HG03139 (cell line): ENCODE measurements around the gene DUSP22.
"Not testable (repeated sequence)": the region's sequence is repeated elsewhere in the genome, so short reads cannot be mapped to it uniquely, and the experiment has no call there.

Experiments used
- ATAC-seq: cut with Tn5 transposase; IDR thresholded peaks from one replicate; pipeline ENCODE4 v1.9.1; 2021; ENCODE audit not compliant: unreplicated experiment

The DUSP22 gene

DNA sequence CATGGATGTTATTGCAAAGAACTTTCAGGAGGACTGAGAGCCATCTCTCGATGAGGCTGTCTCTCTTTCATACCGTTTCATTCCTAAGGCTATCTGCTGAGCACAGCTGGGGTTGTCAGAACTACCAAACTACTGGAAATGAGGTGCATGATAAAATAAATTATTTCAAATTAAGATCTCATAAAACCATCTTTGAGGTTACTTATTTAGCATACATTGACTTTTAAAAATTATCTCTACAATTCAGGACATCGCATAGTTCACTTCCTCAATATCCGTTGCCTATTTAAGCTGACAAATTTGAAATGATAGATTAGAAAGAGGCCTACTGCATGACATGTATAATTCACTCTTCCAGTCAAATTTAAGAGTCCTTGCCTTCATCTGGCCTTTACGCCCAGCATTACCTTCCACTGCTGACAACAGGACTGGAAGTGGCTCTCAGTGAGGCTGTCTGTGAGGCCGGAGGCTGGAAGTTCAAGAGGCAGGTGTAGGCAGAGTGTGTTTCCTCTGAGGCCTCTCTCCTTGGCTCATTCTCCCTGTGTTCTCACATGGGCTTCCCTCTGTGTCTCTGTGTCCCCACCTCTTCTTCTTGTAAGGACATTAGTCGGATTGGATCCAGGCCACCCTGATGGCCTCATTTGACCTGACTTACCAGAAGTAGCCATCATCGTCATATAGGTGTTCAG lies 12.8 kb upstream of the DUSP22 start:
- no peak for ATAC-seq

DNA sequence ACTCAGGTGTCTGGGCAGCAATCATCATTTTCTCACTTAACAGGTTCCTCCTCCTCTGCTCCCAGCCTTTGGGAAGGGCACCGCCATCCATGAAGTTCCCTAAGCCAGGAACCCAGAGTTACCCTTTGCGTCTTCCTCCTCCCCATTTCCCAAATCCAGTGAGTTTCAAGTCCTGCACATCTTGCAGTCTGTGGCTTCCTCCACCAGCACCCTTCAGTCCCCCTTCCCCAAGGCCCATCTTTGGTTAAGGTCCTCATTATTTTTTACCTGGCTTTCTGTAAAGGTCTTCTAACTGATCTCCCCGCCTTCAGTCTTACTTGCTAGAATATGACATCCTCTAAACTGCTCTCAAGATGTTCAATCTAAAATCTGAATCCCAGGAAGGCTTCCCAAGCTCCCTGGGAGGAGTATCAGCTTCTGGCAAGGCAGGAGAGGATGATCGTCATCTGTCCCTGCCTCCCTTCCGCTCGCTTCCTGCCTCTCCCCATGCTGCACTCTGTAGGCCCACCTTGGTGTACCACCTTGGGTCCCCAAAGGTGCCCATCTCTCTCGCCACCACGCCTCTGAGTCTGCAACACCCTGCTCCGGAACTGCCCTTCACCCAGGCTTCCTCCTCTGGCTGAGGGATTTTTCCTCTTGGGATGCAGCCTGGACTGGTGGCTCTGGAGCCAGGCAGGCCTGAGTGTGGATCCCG lies 11.4 kb upstream of the DUSP22 start:
- no peak for ATAC-seq

DNA sequence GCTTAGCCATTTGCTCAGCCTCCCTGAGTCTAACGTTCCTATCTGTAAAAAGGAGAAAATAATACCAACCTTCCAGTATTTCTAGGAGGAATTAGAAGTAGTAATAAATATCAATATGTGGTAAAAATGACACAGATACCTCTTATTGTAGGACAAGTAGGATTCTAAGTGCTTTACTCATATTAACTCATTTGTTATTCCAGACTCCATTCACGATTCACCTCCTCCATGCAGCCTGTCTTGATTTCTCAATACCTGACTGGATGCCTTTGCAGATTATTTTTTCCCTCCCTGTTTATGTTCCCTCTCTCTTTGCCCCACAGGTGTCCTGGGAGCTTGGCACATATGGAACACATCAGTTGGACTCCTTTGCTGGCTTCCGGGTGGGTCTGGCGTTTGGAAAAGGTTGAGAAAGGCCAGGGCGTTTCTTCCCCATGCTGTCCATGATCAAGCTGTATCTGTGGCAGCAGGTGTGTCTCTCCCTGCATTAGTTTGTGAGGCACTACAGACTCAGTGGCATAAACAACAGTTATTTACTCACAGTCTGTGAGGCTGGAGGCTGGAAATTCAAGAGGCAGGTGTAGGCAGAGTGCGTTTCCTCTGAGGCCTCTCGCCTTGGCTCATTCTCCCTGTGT lies 10.7 kb upstream of the DUSP22 start:
- ATAC-seq, result no peak

DNA sequence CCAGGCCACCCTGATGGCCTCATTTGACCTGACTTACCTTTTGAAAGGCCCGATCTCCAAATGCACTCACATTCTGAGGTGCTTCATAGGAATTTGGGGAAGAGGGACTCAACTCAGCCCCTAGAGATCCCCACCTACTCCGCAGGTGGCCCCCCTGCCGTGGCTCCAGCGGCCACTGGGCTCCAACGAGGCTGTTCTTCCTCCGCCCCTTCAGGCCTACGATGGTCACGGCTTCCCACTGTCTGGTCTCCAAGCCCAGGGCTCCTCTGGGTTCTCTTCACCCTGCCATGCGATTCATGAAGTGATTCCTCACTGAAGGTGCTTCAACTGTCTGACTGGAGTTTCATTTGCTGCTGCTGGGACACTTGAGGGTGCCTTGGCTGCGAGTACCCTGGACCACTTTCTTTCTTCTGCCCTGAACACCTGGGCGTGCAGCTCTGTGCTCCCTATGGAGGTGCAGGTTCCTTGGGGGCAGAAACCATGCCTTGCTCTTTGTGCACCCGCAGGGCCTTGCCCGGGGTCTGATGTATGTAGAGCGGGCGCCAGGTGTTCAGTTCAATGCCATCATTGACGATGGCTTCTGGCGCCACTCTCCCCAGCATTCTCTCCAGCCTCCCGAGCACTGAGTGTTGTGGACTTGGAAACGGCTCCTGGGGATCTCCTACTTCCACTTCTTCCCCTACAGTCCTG lies 10.0 kb upstream of the DUSP22 start:
- ATAC-seq, result no peak

DNA sequence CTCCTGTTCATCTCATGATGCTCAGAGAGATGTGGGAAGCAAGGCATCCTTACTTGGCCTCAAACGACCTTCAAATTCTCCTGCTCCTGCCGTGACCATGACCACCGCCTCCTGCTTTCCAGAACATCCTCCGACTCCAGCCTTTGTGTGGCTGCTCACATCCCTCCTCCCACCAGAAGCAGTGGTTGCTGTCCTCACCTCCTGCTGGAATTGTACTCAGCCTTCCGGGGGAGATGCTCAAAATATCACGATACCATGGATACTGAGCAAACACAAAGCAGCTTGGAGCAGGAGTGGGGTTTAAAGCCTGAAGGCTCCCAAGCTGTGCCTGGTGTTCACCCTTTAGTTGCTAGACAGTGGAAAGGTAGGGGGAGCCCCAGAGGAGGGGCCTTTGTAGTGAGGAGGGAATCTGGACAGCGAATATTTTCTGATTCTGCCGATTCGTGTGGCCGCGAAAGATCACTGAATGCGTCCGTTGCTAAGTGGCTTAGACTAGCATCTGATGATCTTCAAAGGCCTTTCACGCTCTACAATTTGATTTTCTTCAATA lies 9.3 kb upstream of the DUSP22 start:
- no peak for ATAC-seq

DNA sequence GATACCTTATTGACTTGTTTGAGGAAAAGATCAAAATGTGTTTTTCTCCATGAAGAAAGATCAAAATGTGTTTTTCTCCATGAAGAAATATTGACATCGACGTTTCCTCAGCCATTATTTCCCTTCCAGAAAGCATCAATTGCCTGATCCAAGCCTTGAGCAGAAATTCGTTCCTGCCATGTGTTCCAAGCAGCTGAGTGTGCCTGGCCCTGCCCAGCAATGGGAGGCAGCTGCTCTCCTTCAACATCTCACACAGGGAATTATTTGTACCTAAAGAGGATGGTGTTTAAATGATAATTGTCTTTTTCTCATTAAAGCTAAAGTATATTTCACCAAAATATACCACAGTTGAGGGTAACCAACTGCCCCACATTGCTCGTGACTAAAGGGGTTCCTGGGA lies 7.8 kb upstream of the DUSP22 start:
- ATAC-seq, result no peak

DNA sequence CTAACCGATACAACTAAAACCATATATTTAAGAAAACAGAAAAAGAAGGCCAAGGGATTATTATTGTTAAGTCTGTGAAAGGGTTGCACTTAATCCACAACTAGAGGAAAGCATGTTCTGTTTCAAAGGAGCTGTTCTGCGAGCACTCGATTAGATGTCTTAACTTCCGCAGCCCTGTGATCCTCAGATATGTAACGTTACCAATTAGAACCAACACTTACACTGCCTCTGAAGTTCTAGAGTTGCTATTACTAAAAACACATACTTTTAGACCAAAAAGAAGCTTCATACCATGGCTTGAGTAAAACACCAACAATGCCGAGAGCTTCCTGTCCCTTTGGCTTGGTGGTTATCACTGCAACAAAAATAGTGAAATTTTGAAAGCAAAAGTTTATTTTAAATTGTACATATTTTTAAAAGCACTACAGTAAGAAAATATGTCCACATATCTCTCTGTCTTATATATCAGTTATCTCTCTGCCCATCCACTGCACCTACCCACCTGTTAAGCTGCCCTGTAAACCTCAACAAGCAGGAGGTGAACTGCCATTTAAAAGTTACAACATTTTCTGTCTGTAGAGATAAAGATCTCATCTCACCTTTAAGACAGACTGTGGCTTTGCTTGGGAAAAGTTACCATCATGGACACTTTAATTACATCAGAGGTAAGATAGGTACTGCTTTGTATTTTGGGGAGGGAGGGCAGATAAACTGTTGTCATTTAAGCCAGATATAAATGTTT lies 7.1 kb upstream of the DUSP22 start:
- no peak for ATAC-seq

DNA sequence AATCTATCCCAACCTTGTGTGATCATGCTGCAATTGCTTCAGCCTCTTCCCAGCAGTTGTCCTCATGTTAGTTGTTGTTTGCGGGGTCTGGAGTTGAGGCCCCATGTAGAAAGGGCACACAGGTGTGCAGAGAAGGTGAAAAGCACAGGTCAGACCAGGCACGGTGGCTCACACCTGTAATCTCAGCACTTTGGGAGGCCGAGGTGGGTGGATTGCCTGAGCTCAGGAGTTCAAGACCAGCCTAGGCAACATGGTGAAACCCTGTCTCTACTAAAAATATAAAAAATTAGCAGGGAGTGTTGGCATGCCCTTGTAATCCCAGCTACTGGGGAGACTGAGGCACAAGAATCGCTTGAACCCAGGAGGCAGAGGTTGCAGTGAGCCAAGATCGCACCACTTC lies 6.4 kb upstream of the DUSP22 start:
- not testable (repeated sequence) for ATAC-seq

DNA sequence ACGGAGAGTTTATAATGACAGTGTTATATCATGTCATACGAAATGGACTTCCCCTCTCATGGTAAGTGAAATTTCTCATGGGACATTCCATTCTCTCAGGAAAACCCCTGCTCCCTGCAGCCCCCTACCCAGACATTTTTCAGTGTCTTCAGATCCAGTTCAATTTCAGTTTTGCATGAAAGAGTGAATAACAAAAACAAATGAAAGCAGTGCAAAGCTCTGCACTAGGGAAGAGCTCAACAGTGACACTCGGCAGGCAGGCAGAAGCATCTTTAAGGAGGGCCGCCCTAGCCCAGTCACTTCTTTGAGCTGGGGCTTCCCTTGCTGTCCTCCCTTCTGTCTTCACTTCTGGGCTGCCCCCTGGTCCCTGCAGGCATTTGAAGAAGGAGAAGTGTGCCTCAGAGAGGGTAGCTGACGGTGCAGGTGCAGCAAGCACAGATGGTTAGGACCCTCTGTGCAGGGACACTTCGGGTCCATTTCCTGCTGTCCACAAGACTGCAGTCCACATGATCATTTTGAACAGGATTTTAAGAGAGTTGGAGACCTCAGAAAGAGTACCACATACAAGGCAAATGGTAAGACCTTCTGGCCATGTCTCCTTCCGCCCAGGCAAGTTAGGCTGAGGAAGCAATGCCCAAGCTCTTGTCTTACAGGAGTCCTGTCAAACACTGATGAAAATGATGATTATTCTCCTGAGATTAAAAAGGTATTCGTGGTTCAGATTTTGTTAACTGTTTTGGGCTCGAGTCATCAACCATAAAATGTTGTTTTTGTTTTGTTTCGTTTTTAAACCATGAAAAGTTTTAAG lies 5.4 kb upstream of the DUSP22 start:
- ATAC-seq, result no peak

DNA sequence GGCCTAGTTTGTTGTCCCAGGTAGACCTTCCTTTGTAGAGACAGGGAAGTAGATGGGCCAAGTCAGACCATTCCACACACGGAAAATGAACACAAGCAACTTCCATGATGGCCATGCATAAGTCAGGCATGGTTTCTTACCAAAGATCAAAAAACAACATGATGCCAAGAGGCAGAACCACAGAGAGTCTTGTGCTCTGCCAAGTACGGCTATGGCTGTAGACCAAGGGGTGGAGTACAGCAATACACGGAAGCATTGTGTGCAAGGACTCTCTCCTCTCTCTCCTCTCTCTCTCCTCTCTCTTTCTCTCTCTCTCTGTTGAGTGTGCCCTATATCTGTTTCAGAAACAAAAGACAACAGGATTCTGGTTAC lies 4.8 kb upstream of the DUSP22 start:
- no peak for ATAC-seq

DNA sequence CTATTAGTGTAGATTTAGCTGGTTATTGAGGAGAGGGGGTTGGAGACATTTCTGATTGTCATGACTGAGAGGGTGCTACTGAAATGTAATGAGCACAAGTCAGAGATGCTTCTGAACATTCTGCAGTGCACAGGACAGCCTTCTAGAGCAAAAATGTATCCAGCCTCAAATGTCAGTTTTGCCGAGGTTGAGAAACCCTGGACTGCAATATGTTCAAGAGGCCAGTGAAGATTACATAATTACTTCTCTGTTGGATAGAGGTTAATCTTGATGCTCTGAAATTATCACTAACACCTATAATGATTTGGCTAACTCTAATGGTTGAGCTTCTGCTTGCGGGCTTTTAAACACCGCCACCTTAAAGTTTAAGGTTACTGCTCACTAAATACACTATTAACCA lies 3.4 kb upstream of the DUSP22 start:
- no peak for ATAC-seq

DNA sequence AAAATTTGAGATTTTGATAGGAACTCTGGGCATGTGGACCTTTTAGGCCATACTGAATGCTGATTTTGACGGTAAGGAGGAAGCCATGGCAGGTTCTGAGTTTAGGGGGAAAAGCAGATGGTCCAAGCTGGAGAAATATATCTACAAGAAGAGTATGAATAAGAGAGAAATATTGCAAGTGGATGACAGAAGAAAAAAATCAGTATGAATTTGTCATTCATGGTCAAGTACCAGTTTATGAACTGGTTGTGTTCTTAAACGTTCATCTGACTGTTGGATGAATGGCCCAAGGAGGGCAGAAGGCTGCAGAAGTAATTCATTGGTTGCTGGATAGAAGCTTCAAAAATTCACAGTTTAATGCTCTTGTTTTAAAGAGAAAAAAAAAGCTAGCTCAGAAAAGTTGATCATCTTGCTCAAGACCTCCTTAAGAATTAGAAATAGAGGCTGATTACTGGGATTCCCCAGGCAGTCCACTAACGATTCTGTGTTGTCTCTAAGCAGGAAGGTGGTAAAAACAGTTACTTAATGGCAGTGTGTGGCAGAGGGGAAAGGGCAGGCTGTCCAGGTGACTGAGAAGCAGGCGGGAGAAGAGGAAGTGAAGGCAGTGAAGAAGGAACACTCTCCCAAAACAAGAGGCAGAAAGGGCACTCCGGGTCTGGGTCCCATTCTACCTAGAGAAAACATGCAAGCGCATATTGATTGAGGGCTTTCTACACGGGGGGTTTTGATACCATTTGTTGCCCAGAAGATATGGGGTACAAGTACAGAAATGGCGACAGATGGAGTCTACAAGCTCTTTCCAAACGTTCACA lies 2.0 kb upstream of the DUSP22 start:
- ATAC-seq, result no peak

DNA sequence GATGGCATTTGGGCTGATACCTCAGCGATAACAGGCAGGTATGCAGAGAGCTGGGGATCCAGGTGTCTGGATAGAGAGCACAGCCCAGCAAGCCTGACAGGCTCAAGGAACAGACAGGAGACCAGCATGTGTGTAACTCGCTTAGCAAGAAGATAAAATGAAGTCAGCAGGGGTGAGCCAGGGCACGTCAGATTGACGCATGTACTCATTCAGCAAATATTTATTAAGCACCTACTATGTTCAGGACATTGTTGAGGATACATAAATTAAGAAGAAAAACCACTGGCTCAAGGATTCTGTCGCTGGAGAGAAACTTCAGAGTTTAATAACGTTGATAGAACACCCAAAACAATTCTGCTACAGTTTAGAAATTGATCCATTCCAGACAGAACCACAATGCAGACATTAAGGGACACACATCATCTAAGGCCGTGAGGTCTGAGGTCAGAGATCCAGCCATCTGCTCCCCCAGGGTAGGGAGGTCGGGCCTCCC lies 1.0 kb upstream of the DUSP22 start:
- ATAC-seq, result no peak

DNA sequence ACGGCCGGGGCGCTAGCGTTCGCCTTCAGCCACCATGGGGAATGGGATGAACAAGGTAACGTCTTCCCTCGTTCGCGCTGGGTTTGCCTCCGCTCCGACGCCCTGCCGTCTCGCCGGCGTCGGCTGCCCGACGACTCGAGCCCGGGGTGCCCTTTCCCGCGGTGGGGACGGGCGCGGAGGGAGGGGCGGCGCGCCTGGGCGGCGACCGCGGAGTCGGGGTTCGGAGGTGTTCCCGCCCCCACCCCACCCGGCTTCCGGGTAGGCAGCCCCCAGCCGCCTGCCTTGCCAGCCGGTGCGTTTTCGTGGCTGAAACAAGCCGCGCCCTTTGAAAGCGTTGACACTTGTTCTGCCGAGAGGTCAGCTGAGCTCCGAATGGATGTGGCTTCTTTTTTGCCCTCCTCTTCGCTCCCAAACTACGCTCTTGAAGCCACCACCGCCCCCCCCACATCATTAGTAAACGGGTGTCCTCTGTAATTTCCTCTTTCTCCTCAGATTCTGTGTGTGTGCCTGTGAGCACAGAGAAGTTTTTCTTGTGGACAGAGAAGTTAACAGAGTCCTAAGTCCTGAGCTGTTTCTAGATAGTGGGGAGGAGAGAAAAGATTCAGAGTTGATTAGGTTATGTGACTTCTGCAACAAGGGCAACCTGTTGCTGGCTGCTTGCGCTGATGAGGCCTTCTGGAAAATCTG lies 362 bp downstream of the DUSP22 start:
- ATAC-seq, result peak; percentile 32

DNA sequence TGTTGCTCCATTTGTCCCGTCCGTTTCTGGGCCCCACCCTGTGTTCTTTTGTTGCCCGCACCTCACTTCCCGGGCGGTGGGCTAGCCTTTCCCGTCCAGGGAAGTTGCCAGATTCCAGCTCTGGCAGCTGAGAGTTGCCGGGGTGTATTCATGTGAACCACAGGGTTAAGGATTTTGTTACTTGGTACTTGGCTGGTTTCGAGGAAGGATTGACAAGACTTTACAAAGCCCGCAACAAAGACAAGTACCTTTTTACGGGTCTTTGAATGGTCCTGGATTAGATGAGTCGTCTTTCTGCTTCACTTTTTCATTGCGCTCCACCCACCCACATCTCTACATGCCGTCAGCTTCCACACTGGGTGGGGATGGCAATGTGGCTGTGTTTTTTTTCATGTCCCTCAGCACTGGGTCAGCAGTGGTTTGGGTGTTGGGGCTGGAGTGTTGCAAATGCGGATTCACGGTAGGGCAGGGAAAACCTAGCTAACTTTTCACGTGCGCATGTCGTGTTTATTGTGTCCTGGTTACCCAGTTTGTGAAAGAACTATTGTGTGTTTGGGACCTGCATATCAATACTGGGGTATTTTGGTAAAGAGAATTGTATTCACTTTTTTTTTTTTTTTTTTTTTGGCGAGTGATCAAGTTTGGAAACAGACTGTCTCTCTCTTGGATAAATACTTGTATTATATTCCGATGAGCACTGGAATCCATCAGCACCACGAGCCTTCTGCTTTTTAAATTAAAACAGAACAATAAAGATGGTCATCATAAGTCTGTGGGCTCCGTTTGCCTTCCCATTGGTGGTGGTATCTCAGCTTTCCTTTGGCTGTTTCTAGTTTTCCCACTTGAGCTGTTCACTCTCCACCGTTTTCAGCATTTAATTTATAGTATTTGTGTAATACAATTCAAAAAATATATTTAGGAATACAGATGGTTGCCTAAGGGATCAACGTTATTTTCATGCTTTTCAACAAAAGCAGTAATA lies 1.2 kb downstream of the DUSP22 start:
- ATAC-seq, result no peak

DNA sequence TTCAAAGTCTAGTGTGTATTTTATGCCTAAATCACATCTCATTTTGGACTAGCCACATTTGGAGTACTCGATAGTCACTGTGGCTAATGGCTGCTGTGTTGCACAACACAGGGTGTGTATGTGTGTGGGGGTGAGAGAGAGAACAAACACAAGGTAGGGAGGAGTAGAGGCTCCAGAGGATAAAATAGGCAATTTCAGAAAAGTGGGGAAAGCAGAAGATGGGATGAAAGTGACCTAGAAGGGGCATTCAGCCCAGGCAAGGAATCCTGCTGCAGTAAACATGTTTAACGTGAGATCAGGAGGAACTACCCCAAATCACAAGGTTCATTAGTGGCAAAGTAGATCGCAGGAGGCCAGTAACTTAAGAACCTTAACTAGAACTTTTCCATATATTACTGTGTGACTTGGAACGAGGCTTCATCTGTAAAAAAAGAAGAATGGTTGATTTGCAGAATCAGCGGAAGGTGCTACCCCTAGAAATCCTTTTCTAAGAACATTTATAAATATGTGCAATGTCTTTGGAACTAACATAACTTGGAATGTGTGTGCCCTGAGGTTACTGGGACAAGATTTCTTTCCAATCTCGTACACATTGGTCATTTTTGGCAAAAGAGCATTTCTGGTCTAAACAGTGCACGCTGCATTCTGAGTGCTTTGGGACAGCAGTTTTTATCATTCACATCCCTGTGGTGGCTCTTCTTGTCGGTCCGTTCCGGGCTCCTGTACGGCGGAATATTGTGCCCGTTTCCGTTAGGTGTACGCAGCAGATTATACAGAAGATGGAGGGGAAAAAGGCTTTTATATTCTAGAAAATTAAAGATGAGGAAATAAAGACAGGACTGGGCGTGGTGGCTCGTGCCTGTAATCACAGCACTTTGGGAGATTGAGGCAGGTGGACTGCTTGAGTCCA lies 2.6 kb downstream of the DUSP22 start:
- no peak for ATAC-seq
